Smooth muscle cell of the umbilical artery (primary cell): ENCODE measurements around the gene RBM38. TPM values are rescaled to one million over a fixed set of nuclear protein-coding genes. Genes with fewer than 3 reads are reported as not detected.

Experiments used
- total RNA-seq: library from RNA; depleted of rRNA; stranded (reverse); fragments of >200 nt; gene quantifications from 2 replicates; pipeline ENCODE4 v1.2.3, GENCODE V29; 2014

Gene RBM38
- 4.5 and 13.3 TPM in 2 replicates for total RNA-seq

DNA sequence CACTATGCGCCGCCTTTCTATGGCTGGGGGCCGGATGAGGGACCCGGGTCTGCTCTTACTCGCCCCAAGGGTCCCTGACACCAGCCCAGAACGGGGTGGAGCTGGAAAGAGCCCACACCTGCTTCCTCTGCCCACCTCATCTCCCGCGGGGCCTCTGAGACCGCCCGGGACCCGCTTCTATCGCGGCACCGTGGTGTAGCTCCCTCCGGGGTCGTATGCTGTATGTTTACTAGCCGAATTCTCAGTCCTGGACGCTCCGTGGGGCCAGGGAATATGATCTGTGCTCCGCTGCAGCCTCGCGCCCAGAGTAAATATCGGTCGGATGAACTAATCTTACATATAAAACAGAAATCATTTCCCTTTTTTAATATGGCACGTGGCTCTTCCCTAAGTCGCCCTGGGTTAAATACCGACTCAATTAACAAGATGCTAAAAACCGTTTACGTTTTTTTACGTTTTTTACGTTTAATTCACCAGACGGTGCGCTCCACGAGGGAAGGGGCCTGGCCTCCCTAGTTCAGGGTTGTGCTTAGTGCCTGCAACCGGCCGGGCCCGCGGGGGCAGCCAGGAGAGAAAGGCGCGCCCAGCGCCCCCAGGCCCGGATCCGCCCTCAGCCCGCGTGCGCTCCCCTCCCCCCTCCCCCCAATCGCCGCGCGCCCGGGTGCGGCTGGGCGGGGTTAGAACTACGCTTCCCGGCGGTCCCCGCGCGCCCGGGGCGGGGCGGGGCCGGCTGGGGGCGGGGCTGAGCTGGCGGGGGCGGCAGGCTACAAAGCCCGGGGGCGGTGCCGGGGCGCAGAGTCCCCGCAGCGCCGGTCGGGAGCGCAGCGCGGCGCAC, at the start of gene RBM38:
Gene RBM38 (plus strand): TSS at position 793 of the 835 bp plus-strand sequence. CDS start 186 bp downstream, outside the sequence.

DNA sequence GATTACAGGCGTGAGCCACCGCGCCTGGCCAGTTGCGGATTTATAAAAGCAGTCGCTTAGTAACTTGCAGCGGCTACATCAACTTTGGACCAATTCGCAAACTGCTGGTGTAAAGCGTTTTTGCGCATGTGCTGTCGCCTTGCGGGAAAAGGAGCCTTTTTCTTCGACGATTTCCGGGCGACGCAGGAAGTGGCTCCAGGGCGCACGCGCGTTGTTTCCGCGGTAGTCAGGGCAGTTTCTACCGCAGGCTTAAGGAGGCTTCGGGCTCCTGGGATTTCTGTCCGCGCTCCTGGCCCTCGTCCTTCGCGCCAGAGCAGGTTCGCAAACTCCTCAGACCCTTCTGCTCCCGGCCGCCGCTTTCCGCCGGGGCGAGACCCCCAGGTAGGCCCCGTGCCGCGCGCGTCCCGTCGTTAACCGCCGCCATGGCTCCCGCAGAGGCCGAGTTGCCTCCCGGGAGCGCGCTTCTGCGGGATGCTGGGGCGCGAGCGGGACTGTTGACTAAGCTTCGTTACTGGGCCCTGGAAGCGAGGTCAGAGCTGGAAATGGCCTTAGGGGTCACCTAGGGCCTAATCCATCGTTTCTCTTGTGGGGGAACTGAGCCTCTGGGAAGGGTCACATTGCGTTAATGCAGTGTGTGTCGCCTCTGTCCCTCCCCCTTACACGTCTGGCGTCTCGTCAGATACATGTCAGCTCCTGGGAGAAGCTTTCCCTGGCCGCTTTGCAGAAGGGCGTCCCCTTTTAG, 40.0 kb upstream of the RBM38 start, which contains the start of gene RAE1:
Gene RAE1 (plus strand): TSS at position 214 of the 742 bp plus-strand sequence. CDS start 2,784 bp downstream, outside the sequence.

Other genes with a start within 250 kb of the RBM38 start
- gene BMP7, start 124.8 kb upstream of the RBM38 start, total RNA-seq, result not detected in 2 replicates
- gene SPO11, start 61.6 kb upstream of the RBM38 start, total RNA-seq, result not detected in 2 replicates
- 27.3 and 33.6 TPM in 2 replicates for gene RAE1, start 40.1 kb upstream of the RBM38 start, total RNA-seq
- gene CTCFL, start 133.7 kb downstream of the RBM38 start, total RNA-seq, result not detected in 2 replicates
- not detected in 2 replicates for gene PCK1, start 169.7 kb downstream of the RBM38 start, total RNA-seq
- not detected in 2 replicates for gene ZBP1, start 229.0 kb downstream of the RBM38 start, total RNA-seq